Measurements from ENCODE around the gene TEX14.
"Not testable (repeated sequence)": the region's sequence is repeated elsewhere in the genome, so short reads cannot be mapped to it uniquely, and the experiment has no call there.

The TEX14 gene

GRCh38 chr17:58691701-58692238 lies at the start of gene TEX14:
TSS of gene TEX14 (minus strand) at chr17:58692045. CDS start at chr17:58652001, 40,044 bp downstream.
- DNase-seq: no peak

GRCh38 chr17:58741121-58741625 lies 49.3 kb upstream of the TEX14 start:
- no peak for DNase-seq

- no peak for DNase-seq
Observed at GRCh38 chr17:58734811-58735210, 43.0 kb upstream of the TEX14 start.

- no peak for DNase-seq
Observed at GRCh38 chr17:58734040-58734439, 42.2 kb upstream of the TEX14 start.

- no peak for DNase-seq
Observed at GRCh38 chr17:58730937-58731336, 39.1 kb upstream of the TEX14 start.

GRCh38 chr17:58728798-58729197 lies 37.0 kb upstream of the TEX14 start:
- DNase-seq: no peak

GRCh38 chr17:58722696-58723095 lies 30.9 kb upstream of the TEX14 start:
- no peak for DNase-seq

GRCh38 chr17:58722274-58722673 lies 30.4 kb upstream of the TEX14 start:
- no peak for DNase-seq

GRCh38 chr17:58710948-58711552 lies 19.2 kb upstream of the TEX14 start:
- peak; percentile 49 for DNase-seq

GRCh38 chr17:58706351-58707140 lies 14.7 kb upstream of the TEX14 start:
- no peak for DNase-seq

GRCh38 chr17:58703916-58704286 lies 12.1 kb upstream of the TEX14 start:
- no peak for DNase-seq

GRCh38 chr17:58703137-58703915 lies 11.5 kb upstream of the TEX14 start:
- peak; percentile 15 for DNase-seq

GRCh38 chr17:58702708-58703107 lies 10.9 kb upstream of the TEX14 start:
- DNase-seq: no peak

- DNase-seq: no peak
Observed at GRCh38 chr17:58702045-58702476, 10.2 kb upstream of the TEX14 start.

- no peak for DNase-seq
Observed at GRCh38 chr17:58699771-58700170, 7.9 kb upstream of the TEX14 start.

GRCh38 chr17:58694826-58695225 lies 3.0 kb upstream of the TEX14 start:
- no peak for DNase-seq

GRCh38 chr17:58694302-58694701 lies 2.5 kb upstream of the TEX14 start:
- DNase-seq: no peak

- no peak for DNase-seq
Observed at GRCh38 chr17:58693751-58694150, 1.9 kb upstream of the TEX14 start.

- no peak for DNase-seq
Observed at GRCh38 chr17:58693208-58693607, 1.4 kb upstream of the TEX14 start.

GRCh38 chr17:58692239-58693055 lies 602 bp upstream of the TEX14 start, which contains the start of gene RAD51C:
TSS of gene RAD51C (plus strand) at chr17:58692602. CDS start at chr17:58692644, 42 bp downstream.
- peak; percentile 85 for DNase-seq

GRCh38 chr17:58690033-58690432 lies 1.8 kb downstream of the TEX14 start:
- DNase-seq: not testable (repeated sequence)

GRCh38 chr17:58688521-58688920 lies 3.3 kb downstream of the TEX14 start:
- DNase-seq: no peak
